Endothelial cell of umbilical vein (primary cell): ENCODE data around the gene KRTAP6-1.

Source experiments
- EZH2 ChIP-seq: IDR thresholded peaks from 2 replicates; pipeline ENCODE4 v1.6.1; 2012; ENCODE audit warnings: borderline replicate concordance, low read depth, mild to moderate bottlenecking, moderate library complexity, low read length, inconsistent platforms; ENCODE audit not compliant: severe bottlenecking
- GATA2 ChIP-seq: IDR thresholded peaks from 2 replicates; pipeline ENCODE4 v1.7.0; 2011; ENCODE audit warnings: low read depth, mild to moderate bottlenecking, moderate library complexity, mixed read lengths, low read length; ENCODE audit not compliant: insufficient read length, insufficient read depth
- JUN ChIP-seq: IDR thresholded peaks from 2 replicates; pipeline ENCODE4 v1.6.1; 2011; ENCODE audit warnings: borderline replicate concordance, low read depth; ENCODE audit not compliant: insufficient read length, insufficient read depth
- MAX ChIP-seq: IDR thresholded peaks from 2 replicates; pipeline ENCODE4 v1.6.1; 2011; ENCODE audit not compliant: insufficient read depth, insufficient read length
- POLR2A ChIP-seq: IDR thresholded peaks from 2 replicates; pipeline ENCODE4 v1.6.1; 2012; ENCODE audit warnings: low read depth, mild to moderate bottlenecking, control low read depth, low read length
- POLR2AphosphoS5 ChIP-seq: IDR thresholded peaks from 2 replicates; pipeline ENCODE4 v1.6.1; 2012; ENCODE audit warnings: low read depth, mild to moderate bottlenecking, control low read depth, low read length, moderate library complexity; ENCODE audit not compliant: insufficient read depth
- TF ChIP-seq, protein P1 (sequence below), 2 donors: IDR thresholded peaks; 1 replicate in 1 of 2; 2 replicates in 1 of 2; pipeline ENCODE4 v1.5.1; 2011; ENCODE audit warnings: low read length in 2 of 2, mild to moderate bottlenecking in 2 of 2, moderate library complexity in 2 of 2, control low read depth in 1 of 2, inconsistent platforms in 1 of 2, low read depth in 1 of 2; ENCODE audit not compliant: insufficient read depth in 1 of 2; ENCODE audit errors: extremely low read depth in 1 of 2

GRCh38 chr21:30605968-30606367 is 7.8 kb downstream of the KRTAP6-1 start:
- TF ChIP-seq, protein P1, sequence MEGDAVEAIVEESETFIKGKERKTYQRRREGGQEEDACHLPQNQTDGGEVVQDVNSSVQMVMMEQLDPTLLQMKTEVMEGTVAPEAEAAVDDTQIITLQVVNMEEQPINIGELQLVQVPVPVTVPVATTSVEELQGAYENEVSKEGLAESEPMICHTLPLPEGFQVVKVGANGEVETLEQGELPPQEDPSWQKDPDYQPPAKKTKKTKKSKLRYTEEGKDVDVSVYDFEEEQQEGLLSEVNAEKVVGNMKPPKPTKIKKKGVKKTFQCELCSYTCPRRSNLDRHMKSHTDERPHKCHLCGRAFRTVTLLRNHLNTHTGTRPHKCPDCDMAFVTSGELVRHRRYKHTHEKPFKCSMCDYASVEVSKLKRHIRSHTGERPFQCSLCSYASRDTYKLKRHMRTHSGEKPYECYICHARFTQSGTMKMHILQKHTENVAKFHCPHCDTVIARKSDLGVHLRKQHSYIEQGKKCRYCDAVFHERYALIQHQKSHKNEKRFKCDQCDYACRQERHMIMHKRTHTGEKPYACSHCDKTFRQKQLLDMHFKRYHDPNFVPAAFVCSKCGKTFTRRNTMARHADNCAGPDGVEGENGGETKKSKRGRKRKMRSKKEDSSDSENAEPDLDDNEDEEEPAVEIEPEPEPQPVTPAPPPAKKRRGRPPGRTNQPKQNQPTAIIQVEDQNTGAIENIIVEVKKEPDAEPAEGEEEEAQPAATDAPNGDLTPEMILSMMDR (IDR thresholded peaks at IDR 0.05; ENCODE audit: extremely low read depth in 1 of 2, insufficient read depth in 1 of 2, low read depth in 1 of 2, low read length in 2 of 2), result no peak
- TF ChIP-seq POLR2AphosphoS5 (no peak), POLR2A (no peak), MAX (no peak), GATA2 (no peak), EZH2 (no peak), JUN (no peak)
